Left lung (tissue), 10 donors: ENCODE measurements around the gene GJB4. TPM values are rescaled to one million over a fixed set of nuclear protein-coding genes. Genes with fewer than 3 reads are reported as not detected.
"Not testable (repeated sequence)": the region's sequence is repeated elsewhere in the genome, so short reads cannot be mapped to it uniquely, and the experiment has no call there.

ENCODE experiments used
- ATAC-seq: fragments of 200-7000 bp; cut with Tn5 transposase; one replicate; pipeline ENCODE4 v1.9.1; 2020; ENCODE audit warnings: moderate library complexity
- DNase-seq, 4 donors: peaks; one replicate each; pipeline ENCODE4 v3.0.0-alpha.2; 2013 to 2020
- H3K27ac ChIP-seq, 2 donors: fragments of 200-600 bp; sonication (generic) in 1 of 2; one replicate each; pipeline versions ENCODE4 v1.5.0 to v1.8.0; 2020 to 2021
- H3K27me3 ChIP-seq, 2 donors: fragments of 200-600 bp; sonication (generic) in 1 of 2; one replicate each; pipeline versions ENCODE4 v1.5.0 to v1.8.0; 2020 to 2021
- H3K36me3 ChIP-seq, 2 donors: fragments of 200-600 bp; sonication (generic) in 1 of 2; one replicate each; pipeline versions ENCODE4 v1.5.0 to v1.8.0; 2020 to 2021
- H3K4me1 ChIP-seq, 2 donors: fragments of 200-600 bp; one replicate each; pipeline ENCODE4 v1.8.0; 2021
- H3K4me3 ChIP-seq, 2 donors: fragments of 200-600 bp; sonication (generic) in 1 of 2; one replicate each; pipeline versions ENCODE4 v1.5.0 to v1.8.0; 2020 to 2021; ENCODE audit warnings: mild to moderate bottlenecking in 1 of 2
- H3K9me3 ChIP-seq, 2 donors: fragments of 200-600 bp; sonication (generic) in 1 of 2; one replicate each; pipeline versions ENCODE4 v1.5.0 to v1.8.0; 2020 to 2021
- CTCF ChIP-seq, 2 donors: fragments of 200-600 bp; sonication (generic) in 1 of 2; IDR thresholded peaks; one replicate each; pipeline versions ENCODE4 v1.5.0 to v1.8.0; 2021; ENCODE audit warnings: antibody characterized with exemption in 2 of 2
- intact Hi-C, 2 donors: fragments of 100-400 bp; cut with DNase I; formaldehyde crosslinking; loops; one replicate each; pipeline versions ENCODE4 v1.11.2 to v1.14.2; 2022
- polyA plus RNA-seq, 6 donors: library from polyadenylated mRNA; unstranded; fragments of 120-200 nt; gene quantifications; one replicate each; pipeline ENCODE4 v1.2.1, GENCODE V29; 2013; ENCODE audit not compliant: insufficient read length in 6 of 6
- total RNA-seq, 2 donors: library from RNA; stranded (reverse); fragmentation: NEBNext Ultra II Directional; extraction: Animal tissue kit (Norgen Biotek cat#: 25700); gene quantifications; one replicate each; pipeline ENCODE4 v1.2.1, GENCODE V29; 2021
- donor health status: DM: no; HTN: yes; CAD: no.
- donor health status: DM: no; HTN: no; CAD: no.

GJB4 gene
- total and polyA plus RNA-seq, 8 donors = 0.06 to 0.08 TPM; not detected in 6

- no peak for TF ChIP-seq CTCF (IDR thresholded peaks at IDR 0.05)
- ATAC-seq = no peak
- intact Hi-C loops = no loop called here
Observed at GRCh38 chr1:34808051-34808810, 48.7 kb downstream of the GJB4 start.

GRCh38 chr1:34810781-34811180, 51.2 kb downstream of the GJB4 start:
- intact Hi-C loops, H3K27me3 ChIP-seq, H3K4me1 ChIP-seq, H3K36me3 ChIP-seq, H3K4me3 ChIP-seq, H3K9me3 ChIP-seq, ATAC-seq, DNase-seq, H3K27ac ChIP-seq: not testable (repeated sequence)

More at GRCh38 chr1:34808051-34808810, 48.7 kb downstream of the GJB4 start:
- H3K36me3 ChIP-seq = no peaks in the 10 kb centered on the region
- no peak for DNase-seq
- no peak overlapping the region for H3K4me3 ChIP-seq
- no peaks in the 10 kb centered on the region for H3K9me3 ChIP-seq
- no peaks in the 10 kb centered on the region for H3K4me1 ChIP-seq
- no peaks in the 10 kb centered on the region for H3K27me3 ChIP-seq
- H3K27ac ChIP-seq = no peak overlapping the region

Other genes with a start within 250 kb of the GJB4 start
- under 1 TPM in 1 of 2 donors, not detected in 1; 0.21 TPM for gene GJB5, start 4.7 kb upstream of the GJB4 start, total RNA-seq
- gene GJB5, start 4.7 kb upstream of the GJB4 start, polyA plus RNA-seq = under 1 TPM in 5 of 6 donors, not detected in 1; 0.17 to 0.43 (median 0.24) TPM
- gene GJB3, start 21.5 kb downstream of the GJB4 start, total RNA-seq = 1 to 10 TPM in 1 of 2 donors, under 1 TPM in 1; 0.68 to 2.0 TPM
- gene GJB3, start 21.5 kb downstream of the GJB4 start, polyA plus RNA-seq = under 1 TPM in 2 of 6 donors, not detected in 4; 0.15 to 0.26 TPM
- gene GJA4, start 33.3 kb downstream of the GJB4 start, total RNA-seq = 10 to 100 TPM; 21.1 to 26.1 TPM
- 10 to 100 TPM; 25.1 to 34.7 (median 32.7) TPM for gene GJA4, start 33.3 kb downstream of the GJB4 start, polyA plus RNA-seq
- 10 to 100 TPM; 29.2 to 53.0 TPM for gene SMIM12, start 100.0 kb downstream of the GJB4 start, total RNA-seq
- 10 to 100 TPM; 21.4 to 32.7 (median 25.8) TPM for gene SMIM12, start 100.0 kb downstream of the GJB4 start, polyA plus RNA-seq
- under 1 TPM; 0.12 to 0.42 TPM for gene DLGAP3, start 169.9 kb downstream of the GJB4 start, total RNA-seq
- gene DLGAP3, start 169.9 kb downstream of the GJB4 start, polyA plus RNA-seq = under 1 TPM; 0.11 to 0.46 (median 0.13) TPM
- gene TMEM35B, start 225.6 kb downstream of the GJB4 start, total RNA-seq = 10 to 100 TPM; 35.2 to 43.1 TPM
- gene TMEM35B, start 225.6 kb downstream of the GJB4 start, polyA plus RNA-seq = 10 to 100 TPM; 28.1 to 33.3 (median 29.5) TPM